HL-60 (cell line): ENCODE measurements around the gene NAALADL2.

Source experiments
- DNase-seq, 2 experiments: peaks; one replicate each; pipeline ENCODE4 v3.0.0-alpha.2; 2010 to 2020; ENCODE audit warnings: low read depth in 1 of 2, low spot score in 1 of 2
- H3K27ac ChIP-seq: fragments of 250-450 bp; sonication (Bioruptor Pico); replicated peaks from 2 replicates; pipeline ENCODE4 v1.5.1; 2020; ENCODE audit warnings: mild to moderate bottlenecking, moderate library complexity
- H3K27me3 ChIP-seq: fragments of 250-450 bp; sonication (Bioruptor Pico); 2 replicates; pipeline ENCODE4 v1.5.1; 2021; ENCODE audit warnings: mild to moderate bottlenecking, moderate library complexity; ENCODE audit not compliant: insufficient read depth, poor library complexity, severe bottlenecking
- H3K4me3 ChIP-seq: replicated peaks from 2 replicates; pipeline ENCODE4 v1.5.1; 2011; ENCODE audit warnings: mild to moderate bottlenecking, control low read depth, low read length; ENCODE audit not compliant: insufficient read depth
- GABPA ChIP-seq: IDR thresholded peaks from 2 replicates; pipeline ENCODE4 v1.6.1; 2012; ENCODE audit warnings: low read depth
- POLR2AphosphoS5 ChIP-seq: IDR thresholded peaks from 2 replicates; pipeline ENCODE4 v1.6.1; 2012; ENCODE audit warnings: low read depth
- SPI1 ChIP-seq: IDR thresholded peaks from 2 replicates; pipeline ENCODE4 v1.6.1; 2012; ENCODE audit warnings: low read depth, mild to moderate bottlenecking, borderline replicate concordance
- TF ChIP-seq, protein P1 (sequence below): IDR thresholded peaks from one replicate; pipeline ENCODE4 v1.5.1; 2011; ENCODE audit warnings: low read length, control low read depth, inconsistent platforms; ENCODE audit not compliant: insufficient read depth
- TF ChIP-seq, protein P2 (sequence below): IDR thresholded peaks from 2 replicates; pipeline ENCODE4 v1.6.1; 2012; ENCODE audit warnings: low read depth; ENCODE audit not compliant: insufficient replicate concordance

NAALADL2 gene

DNA sequence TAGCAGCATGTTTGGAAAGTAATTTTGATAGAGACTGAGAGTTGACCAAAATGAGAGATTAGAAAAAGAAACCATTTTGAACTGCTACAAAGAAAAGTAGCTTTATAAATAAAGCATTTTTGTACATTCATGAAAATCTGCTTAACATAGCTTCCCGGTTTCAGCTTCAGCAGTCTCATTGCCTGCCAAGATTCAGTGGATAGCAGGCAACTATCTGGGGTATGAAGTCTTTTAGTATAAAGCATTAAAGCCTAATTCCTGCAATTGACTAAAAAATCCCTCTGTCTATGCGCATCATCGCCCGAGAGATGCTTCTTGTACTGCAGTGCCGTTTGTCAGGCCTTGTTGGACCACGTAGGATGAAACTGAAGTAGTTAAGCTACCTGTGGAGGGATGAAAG is 588.4 kb downstream of the NAALADL2 start:
- DNase-seq = no peak
- TF ChIP-seq, protein P1, sequence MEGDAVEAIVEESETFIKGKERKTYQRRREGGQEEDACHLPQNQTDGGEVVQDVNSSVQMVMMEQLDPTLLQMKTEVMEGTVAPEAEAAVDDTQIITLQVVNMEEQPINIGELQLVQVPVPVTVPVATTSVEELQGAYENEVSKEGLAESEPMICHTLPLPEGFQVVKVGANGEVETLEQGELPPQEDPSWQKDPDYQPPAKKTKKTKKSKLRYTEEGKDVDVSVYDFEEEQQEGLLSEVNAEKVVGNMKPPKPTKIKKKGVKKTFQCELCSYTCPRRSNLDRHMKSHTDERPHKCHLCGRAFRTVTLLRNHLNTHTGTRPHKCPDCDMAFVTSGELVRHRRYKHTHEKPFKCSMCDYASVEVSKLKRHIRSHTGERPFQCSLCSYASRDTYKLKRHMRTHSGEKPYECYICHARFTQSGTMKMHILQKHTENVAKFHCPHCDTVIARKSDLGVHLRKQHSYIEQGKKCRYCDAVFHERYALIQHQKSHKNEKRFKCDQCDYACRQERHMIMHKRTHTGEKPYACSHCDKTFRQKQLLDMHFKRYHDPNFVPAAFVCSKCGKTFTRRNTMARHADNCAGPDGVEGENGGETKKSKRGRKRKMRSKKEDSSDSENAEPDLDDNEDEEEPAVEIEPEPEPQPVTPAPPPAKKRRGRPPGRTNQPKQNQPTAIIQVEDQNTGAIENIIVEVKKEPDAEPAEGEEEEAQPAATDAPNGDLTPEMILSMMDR = no peak
- no peak for TF ChIP-seq GABPA
- TF ChIP-seq POLR2AphosphoS5 = no peak
- TF ChIP-seq, protein P2, sequence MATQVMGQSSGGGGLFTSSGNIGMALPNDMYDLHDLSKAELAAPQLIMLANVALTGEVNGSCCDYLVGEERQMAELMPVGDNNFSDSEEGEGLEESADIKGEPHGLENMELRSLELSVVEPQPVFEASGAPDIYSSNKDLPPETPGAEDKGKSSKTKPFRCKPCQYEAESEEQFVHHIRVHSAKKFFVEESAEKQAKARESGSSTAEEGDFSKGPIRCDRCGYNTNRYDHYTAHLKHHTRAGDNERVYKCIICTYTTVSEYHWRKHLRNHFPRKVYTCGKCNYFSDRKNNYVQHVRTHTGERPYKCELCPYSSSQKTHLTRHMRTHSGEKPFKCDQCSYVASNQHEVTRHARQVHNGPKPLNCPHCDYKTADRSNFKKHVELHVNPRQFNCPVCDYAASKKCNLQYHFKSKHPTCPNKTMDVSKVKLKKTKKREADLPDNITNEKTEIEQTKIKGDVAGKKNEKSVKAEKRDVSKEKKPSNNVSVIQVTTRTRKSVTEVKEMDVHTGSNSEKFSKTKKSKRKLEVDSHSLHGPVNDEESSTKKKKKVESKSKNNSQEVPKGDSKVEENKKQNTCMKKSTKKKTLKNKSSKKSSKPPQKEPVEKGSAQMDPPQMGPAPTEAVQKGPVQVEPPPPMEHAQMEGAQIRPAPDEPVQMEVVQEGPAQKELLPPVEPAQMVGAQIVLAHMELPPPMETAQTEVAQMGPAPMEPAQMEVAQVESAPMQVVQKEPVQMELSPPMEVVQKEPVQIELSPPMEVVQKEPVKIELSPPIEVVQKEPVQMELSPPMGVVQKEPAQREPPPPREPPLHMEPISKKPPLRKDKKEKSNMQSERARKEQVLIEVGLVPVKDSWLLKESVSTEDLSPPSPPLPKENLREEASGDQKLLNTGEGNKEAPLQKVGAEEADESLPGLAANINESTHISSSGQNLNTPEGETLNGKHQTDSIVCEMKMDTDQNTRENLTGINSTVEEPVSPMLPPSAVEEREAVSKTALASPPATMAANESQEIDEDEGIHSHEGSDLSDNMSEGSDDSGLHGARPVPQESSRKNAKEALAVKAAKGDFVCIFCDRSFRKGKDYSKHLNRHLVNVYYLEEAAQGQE = no peak
- no peak for TF ChIP-seq SPI1
- Histone ChIP-seq H3K4me3 (no peak overlapping the region), H3K27me3 (no peaks in the 10 kb centered on the region), H3K27ac (no peak overlapping the region)

DNA sequence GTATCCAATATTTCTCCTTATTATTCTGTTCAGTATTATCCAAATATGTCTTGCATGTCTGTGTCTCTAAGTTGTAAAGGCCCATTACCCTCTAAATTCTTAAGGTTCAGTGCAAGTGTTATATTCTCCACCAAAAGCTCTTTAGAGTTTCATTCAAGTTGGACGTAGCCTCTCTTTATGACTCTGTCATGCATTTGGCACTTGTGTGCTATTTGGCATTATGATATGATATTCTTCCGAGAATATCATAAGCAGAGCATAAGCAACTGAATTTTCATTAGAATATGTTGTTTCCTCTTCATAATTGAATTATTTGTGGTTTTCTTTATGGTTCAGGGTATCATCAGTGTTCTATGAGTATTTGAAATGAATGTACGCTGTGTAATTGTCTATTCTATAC is 594.2 kb downstream of the NAALADL2 start:
- no peak overlapping the region for H3K27ac ChIP-seq

DNA sequence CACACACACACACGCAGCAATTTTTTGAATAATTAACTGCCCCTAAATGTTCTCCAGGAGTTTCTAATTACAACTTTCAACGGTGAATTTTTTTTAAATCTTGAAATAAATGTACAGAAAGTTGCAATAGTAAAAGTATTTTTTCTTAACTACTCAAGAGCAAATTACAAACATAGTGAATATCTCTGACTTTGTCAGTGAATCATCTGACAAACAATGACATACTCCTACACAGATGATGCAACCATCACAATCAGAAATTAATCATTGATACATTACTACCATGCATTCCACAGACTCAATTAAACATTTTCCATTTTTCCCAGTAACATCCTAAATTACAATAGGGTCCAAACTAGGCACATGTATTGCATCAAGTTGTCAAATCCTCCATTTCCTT is 597.3 kb downstream of the NAALADL2 start:
- no peak for TF ChIP-seq SPI1
- TF ChIP-seq, protein P2 = no peak
- TF ChIP-seq, protein P1 = no peak
- TF ChIP-seq POLR2AphosphoS5 = no peak
- TF ChIP-seq GABPA = no peak
- Histone ChIP-seq H3K27ac (no peak overlapping the region), H3K4me3 (no peak overlapping the region), H3K27me3 (no peaks in the 10 kb centered on the region)
- no peak for DNase-seq

More for the DNA sequence above, 594.2 kb downstream of the NAALADL2 start:
- Histone ChIP-seq H3K27me3 (no peaks in the 10 kb centered on the region), H3K4me3 (no peak overlapping the region)
- DNase-seq = no peak
- TF ChIP-seq POLR2AphosphoS5 (no peak), GABPA (no peak), SPI1 (no peak)
- TF ChIP-seq, protein P2 = no peak
- TF ChIP-seq, protein P1 = no peak
